ENCODE measurements around the gene CFAP299. TPM values are rescaled to one million over a fixed set of nuclear protein-coding genes. Genes with fewer than 3 reads are reported as not detected.

CFAP299 gene
- total and polyA plus RNA-seq, 2 of the 13 experiments (the other 11 are each of a cell fraction or from before 2014, with no cell fraction given) = not detected

- CTCF ChIA-PET (ENCODE audit: low intra/inter-chr PET ratio, low total read pairs) = no interaction called here
- Histone ChIP-seq H3K9me3 (ENCODE audit: low read length) (no peaks in the 10 kb centered on the region), H3K36me3 (replicated peaks in 1 of 2; ENCODE audit: control insufficient read depth in 1 of 2, insufficient read depth in 2 of 2, low read length in 2 of 2) (no peaks in the 10 kb centered on the region), H3K79me2 (ENCODE audit: insufficient read depth, low read length) (no peaks in the 10 kb centered on the region), H3K27me3 (ENCODE audit: control insufficient read depth in 1 of 2, insufficient read depth in 2 of 2, low read length in 2 of 2) (no peaks in the 10 kb centered on the region), H2AFZ (ENCODE audit: low read length) (no peak overlapping the region), H3K4me2 (ENCODE audit: low read depth, low read length) (no peak overlapping the region), H3K27ac (ENCODE audit: extremely low read length, insufficient read depth, low read length) (no peak overlapping the region), H3K9ac (ENCODE audit: insufficient read depth, low read depth, low read length) (no peak overlapping the region), H3K4me3 (replicated peaks in 1 of 3; ENCODE audit: insufficient read depth in 1 of 3, low read depth in 2 of 3, low read length in 3 of 3) (no peak overlapping the region), H3K4me1 (ENCODE audit: insufficient read depth, low read length) (no peaks in the 10 kb centered on the region), H4K20me1 (ENCODE audit: insufficient read depth, low read length) (no peaks in the 10 kb centered on the region)
- POLR2A ChIA-PET = no interaction called here
- no peak for ATAC-seq
- no peak for DNase-seq (ENCODE audit: low spot score)
- FAIRE-seq = no peak
- no peak for TF ChIP-seq XBP1 (CRISPR knock-in tag; IDR thresholded peaks at IDR 0.05)
- no peak for TF ChIP-seq GMEB2 (CRISPR knock-in tag; IDR thresholded peaks at IDR 0.05; ENCODE audit: low read depth)
- no peak for TF ChIP-seq ZNF543 (CRISPR knock-in tag; IDR thresholded peaks at IDR 0.05)
- no peak for TF ChIP-seq ZNF318 (CRISPR knock-in tag; IDR thresholded peaks at IDR 0.05)
- TF ChIP-seq ZFP82 (CRISPR knock-in tag; IDR thresholded peaks at IDR 0.05; ENCODE audit: borderline replicate concordance) = no peak
- no peak for TF ChIP-seq PAWR (CRISPR knock-in tag; IDR thresholded peaks at IDR 0.05; ENCODE audit: borderline replicate concordance)
- no peak for TF ChIP-seq ZNF142 (CRISPR knock-in tag; IDR thresholded peaks at IDR 0.05)
- no peak for TF ChIP-seq RELA (CRISPR knock-in tag; IDR thresholded peaks at IDR 0.05)
- intact Hi-C loops (cut with micrococcal nuclease; ENCODE audit: unreplicated experiment) = no loop called here
- no TSS peak for BruUV-seq (replicated peaks)
- 0% methylated on average over 2 of the region's 2 CpGs for WGBS (ENCODE audit: low lambda C conversion rate)
- in situ Hi-C loops (cut with HindIII; ENCODE audit: extremely low pct_ligation_motif_present, low pct_unique_long_range_greater_than_20kb) = no loop called here
These were observed 252.4 kb downstream of the CFAP299 start for GRCh38 chr4:80587871-80588385.

Measured in HepG2 (cell line).